Osteocyte (in vitro differentiated cells): ENCODE measurements around the gene TBC1D19. TPM values are rescaled to one million over a fixed set of nuclear protein-coding genes. Genes with fewer than 3 reads are reported as not detected.

ENCODE experiments used
- DNase-seq: peaks from one replicate; pipeline ENCODE4 v3.0.0; 2021; ENCODE audit warnings: mixed read lengths; ENCODE audit not compliant: unreplicated experiment; ENCODE audit errors: extremely low spot score
- H3K27ac Mint-ChIP-seq: one replicate; pipeline ENCODE4 v1.8.0; 2021; ENCODE audit warnings: mild to moderate bottlenecking, mixed read lengths; ENCODE audit not compliant: unreplicated experiment
- H3K27me3 Mint-ChIP-seq: one replicate; pipeline ENCODE4 v1.8.0; 2021; ENCODE audit warnings: mixed read lengths; ENCODE audit not compliant: unreplicated experiment
- H3K36me3 Mint-ChIP-seq: one replicate; pipeline ENCODE4 v1.8.0; 2021; ENCODE audit warnings: mixed read lengths; ENCODE audit not compliant: unreplicated experiment
- H3K4me1 Mint-ChIP-seq: one replicate; pipeline ENCODE4 v1.8.0; 2021; ENCODE audit warnings: mixed read lengths; ENCODE audit not compliant: unreplicated experiment
- H3K4me3 Mint-ChIP-seq: one replicate; pipeline ENCODE4 v1.8.0; 2021; ENCODE audit warnings: mild to moderate bottlenecking, moderate library complexity, mixed read lengths; ENCODE audit not compliant: unreplicated experiment
- H3K9me3 Mint-ChIP-seq: one replicate; pipeline ENCODE4 v1.8.0; 2021; ENCODE audit warnings: mixed read lengths; ENCODE audit not compliant: unreplicated experiment
- total RNA-seq: library from RNA; stranded (reverse); gene quantifications from 2 replicates; pipeline ENCODE4 v1.2.1, GENCODE V29; 2021
- TF ChIP-seq, protein P1 (sequence below): fragments of 200-600 bp; sonication (generic); IDR thresholded peaks from 2 replicates; pipeline ENCODE4 v1.5.0; 2021; ENCODE audit warnings: antibody characterized with exemption, mild to moderate bottlenecking, moderate library complexity

TBC1D19 gene
- total RNA-seq, 1 donor from 2014 or later, result 13.5 TPM

DNA sequence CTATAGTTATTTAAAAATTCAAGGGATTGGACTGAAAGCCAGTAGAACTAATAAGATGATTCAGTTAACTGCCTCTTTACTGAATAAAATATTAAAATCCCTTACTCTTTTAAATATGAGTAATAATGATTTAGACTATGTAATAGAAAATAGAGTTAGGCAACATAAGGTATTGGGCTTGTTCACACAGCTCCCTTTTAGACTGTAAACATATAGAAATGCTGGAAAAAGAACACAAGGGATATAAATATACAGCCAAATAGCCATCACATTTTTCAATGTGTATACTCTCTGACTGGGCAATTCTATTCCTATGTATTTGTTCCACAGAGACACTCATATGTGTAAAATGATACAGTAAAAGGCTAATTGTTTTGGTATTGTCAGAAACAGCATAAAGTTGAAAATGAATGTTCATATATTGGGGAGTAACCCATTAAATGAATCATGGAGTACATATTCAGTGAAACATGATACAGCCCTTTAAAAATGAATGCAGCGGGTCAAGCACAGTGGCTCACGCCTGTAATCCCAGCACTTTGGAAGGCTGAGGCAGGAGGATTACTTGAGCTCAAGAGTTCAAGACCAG is 129.8 kb downstream of the TBC1D19 start:
- Mint-ChIP-seq H3K4me3 (no peak overlapping the region), H3K27me3 (no peaks in the 10 kb centered on the region), H3K4me1 (peaks cover 6% of the 10 kb centered on the region), H3K9me3 (peaks cover 1% of the 10 kb centered on the region), H3K27ac (no peak overlapping the region), H3K36me3 (peaks cover 16% of the 10 kb centered on the region)
- TF ChIP-seq, protein P1, sequence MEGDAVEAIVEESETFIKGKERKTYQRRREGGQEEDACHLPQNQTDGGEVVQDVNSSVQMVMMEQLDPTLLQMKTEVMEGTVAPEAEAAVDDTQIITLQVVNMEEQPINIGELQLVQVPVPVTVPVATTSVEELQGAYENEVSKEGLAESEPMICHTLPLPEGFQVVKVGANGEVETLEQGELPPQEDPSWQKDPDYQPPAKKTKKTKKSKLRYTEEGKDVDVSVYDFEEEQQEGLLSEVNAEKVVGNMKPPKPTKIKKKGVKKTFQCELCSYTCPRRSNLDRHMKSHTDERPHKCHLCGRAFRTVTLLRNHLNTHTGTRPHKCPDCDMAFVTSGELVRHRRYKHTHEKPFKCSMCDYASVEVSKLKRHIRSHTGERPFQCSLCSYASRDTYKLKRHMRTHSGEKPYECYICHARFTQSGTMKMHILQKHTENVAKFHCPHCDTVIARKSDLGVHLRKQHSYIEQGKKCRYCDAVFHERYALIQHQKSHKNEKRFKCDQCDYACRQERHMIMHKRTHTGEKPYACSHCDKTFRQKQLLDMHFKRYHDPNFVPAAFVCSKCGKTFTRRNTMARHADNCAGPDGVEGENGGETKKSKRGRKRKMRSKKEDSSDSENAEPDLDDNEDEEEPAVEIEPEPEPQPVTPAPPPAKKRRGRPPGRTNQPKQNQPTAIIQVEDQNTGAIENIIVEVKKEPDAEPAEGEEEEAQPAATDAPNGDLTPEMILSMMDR, result no peak
- DNase-seq, result no peak

DNA sequence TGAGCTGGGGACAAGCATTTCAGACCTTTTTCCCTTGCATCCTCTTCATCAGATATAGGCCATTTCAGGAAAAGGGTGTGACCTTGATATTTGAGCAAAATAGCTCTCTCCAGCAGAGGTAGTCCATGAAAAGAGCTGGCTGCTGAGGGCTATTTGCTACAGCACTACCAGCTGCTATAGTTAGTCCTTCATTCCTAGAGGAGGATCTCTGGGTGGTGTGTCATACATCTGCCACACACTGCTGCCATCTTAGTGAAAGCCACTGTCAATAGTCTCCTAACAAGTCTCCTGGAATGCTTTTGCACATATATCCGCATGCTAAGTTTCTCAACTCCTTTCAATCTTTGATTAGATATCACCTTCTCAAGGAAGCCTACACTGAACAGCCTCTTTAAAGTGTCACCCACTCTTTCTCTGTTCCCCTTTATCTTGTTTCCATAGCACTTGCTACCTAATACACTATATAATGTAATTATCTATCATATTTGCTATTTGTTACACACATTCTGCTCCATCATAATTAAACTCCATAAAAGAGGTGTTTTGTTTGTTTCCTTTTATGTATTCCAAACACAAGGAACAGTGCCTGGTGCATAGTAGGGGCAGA is 131.9 kb downstream of the TBC1D19 start:
- Mint-ChIP-seq H3K9me3 (no peaks in the 10 kb centered on the region), H3K27ac (no peak overlapping the region)
- TF ChIP-seq, protein P1, result no peak

DNA sequence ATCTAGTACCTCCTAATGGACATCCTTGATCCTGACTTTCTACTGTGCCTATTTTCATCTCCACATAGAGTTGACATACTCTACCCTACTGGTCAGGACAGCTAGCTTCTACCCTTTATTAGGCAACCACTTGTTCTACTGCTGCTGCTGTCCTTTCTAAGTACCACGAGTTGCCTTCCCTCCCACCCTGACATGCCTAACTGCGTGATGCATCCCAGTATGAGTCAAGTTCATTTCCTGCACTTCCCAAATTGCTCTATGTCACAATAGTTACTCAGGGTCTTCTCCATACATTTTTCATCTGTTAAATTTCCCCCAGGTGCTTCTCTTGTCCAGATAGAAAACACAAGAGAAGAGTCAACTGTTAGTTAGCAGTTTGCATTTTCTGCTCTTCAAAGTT is 133.4 kb downstream of the TBC1D19 start:
- H3K27ac Mint-ChIP-seq, result no peak overlapping the region
- H3K27me3 Mint-ChIP-seq, result no peaks in the 10 kb centered on the region
- no peak for DNase-seq
- H3K9me3 Mint-ChIP-seq, result no peaks in the 10 kb centered on the region
- H3K4me3 Mint-ChIP-seq, result no peak overlapping the region
- TF ChIP-seq, protein P1, result no peak
- peaks cover 6% of the 10 kb centered on the region for H3K4me1 Mint-ChIP-seq
- peaks cover 11% of the 10 kb centered on the region for H3K36me3 Mint-ChIP-seq

More for the DNA sequence above, 131.9 kb downstream of the TBC1D19 start:
- no peak for DNase-seq
- H3K4me1 Mint-ChIP-seq, result peaks cover 6% of the 10 kb centered on the region
- no peak overlapping the region for H3K4me3 Mint-ChIP-seq
- H3K36me3 Mint-ChIP-seq, result peaks cover 8% of the 10 kb centered on the region
- no peaks in the 10 kb centered on the region for H3K27me3 Mint-ChIP-seq

DNA sequence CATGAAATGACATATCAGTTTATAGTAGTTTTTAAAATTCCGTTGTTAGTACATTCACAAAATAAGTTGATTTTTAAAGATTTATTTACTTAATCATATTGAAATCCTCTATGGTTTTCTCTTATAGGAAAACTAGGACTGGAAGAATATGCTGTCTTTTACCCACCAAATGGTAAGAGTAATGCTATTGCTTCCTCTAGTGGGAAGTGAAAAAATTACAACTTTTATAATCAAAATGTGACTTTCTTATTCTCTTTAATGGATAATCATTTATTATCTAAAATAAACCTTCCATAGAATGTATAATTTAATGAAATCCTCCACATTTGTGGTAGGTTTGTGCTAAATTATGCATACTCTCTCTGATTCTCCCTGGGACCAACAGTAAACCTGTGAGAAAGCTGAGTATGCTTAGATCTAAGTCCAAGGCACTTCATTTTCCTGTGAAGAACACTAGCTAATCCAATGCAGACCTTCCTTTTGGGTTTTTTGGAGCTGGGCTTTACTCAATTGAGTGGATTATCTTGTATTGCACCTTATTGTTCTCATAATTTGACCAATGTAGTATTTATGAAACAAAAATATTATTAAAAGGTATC is 136.2 kb downstream of the TBC1D19 start:
- Mint-ChIP-seq H3K27me3 (no peaks in the 10 kb centered on the region), H3K36me3 (peaks cover 11% of the 10 kb centered on the region), H3K4me3 (no peak overlapping the region), H3K27ac (no peak overlapping the region), H3K9me3 (no peaks in the 10 kb centered on the region), H3K4me1 (peaks cover 6% of the 10 kb centered on the region)
- TF ChIP-seq, protein P1, result peak; percentile 75
- DNase-seq, result no peak

DNA sequence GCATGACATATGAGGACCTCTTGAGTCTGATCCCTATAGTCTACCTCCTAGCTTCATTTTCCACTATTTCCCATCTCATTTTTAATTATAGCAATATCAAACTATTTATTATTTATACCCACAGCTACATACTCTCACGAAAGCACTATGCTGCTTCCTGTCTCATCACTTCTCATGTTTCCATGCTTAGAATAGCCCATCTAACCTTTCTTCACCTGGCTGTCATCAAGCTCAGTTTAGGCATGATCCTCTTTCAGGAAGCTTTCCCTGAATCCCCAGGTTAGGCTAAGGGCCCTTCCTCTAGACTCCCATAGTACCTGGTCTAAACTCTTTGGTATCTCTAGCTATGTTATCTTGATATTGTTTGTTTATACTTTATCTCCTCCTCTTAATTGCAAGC is 137.8 kb downstream of the TBC1D19 start:
- Mint-ChIP-seq H3K4me1 (peaks cover 6% of the 10 kb centered on the region), H3K27me3 (no peaks in the 10 kb centered on the region), H3K27ac (no peak overlapping the region), H3K4me3 (no peak overlapping the region), H3K36me3 (peaks cover 18% of the 10 kb centered on the region), H3K9me3 (no peaks in the 10 kb centered on the region)
- TF ChIP-seq, protein P1, result no peak
- no peak for DNase-seq
